Measurements from ENCODE around the gene PTPDC1. TPM values are rescaled to one million over a fixed set of nuclear protein-coding genes. Genes with fewer than 3 reads are reported as not detected.

The PTPDC1 gene
- total and polyA plus RNA-seq, 2 of the 8 experiments (the other 6 are each of a cell fraction or from before 2014, with no cell fraction given) = 4.1 to 7.3 TPM

DNA sequence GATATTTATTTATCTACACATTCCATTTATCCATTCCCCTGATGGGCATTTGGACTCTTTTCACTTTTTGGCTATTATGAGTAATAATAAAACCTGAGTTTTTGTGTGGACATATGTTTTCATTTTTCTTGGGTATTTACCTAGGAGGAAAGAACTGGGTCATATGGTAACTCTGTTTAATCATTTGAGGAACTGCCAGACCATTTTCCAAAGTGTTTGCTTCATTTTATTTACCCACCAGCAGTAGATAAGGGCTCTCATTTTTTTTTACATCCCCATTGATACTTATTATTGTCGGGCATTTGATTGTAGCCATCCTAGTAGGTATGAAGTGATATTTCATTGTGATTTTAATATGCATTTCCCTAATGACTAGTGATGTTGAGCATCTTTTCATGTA is 7.7 kb upstream of the PTPDC1 start:
- Histone ChIP-seq H3K79me2 (ENCODE audit: control insufficient read depth in 1 of 2, insufficient read depth in 2 of 2, low read length in 2 of 2) (no peaks in the 10 kb centered on the region), H2BK12ac (ENCODE audit: low read depth, low read length) (no peak overlapping the region), H4K8ac (ENCODE audit: extremely low read depth, insufficient read depth, low read length) (no peak overlapping the region), H4K5ac (ENCODE audit: insufficient read length, low read depth, low read length) (no peak overlapping the region), H3K27ac (ENCODE audit: low read depth, low read length) (no peak overlapping the region), H3K79me1 (ENCODE audit: low read depth, low read length) (no peaks in the 10 kb centered on the region; the same call in 1 of the 2 replicates), H4K20me1 (replicated peaks in 1 of 2; ENCODE audit: control insufficient read depth in 1 of 2, insufficient read depth in 2 of 2, low read length in 2 of 2) (no peaks in the 10 kb centered on the region), H4K91ac (replicated peaks; ENCODE audit: insufficient read length, low read length) (no peak overlapping the region), H3K14ac (ENCODE audit: insufficient read length) (no peak overlapping the region), H3K4me2 (ENCODE audit: insufficient read depth in 1 of 2, low read depth in 2 of 2, low read length in 2 of 2) (no peak overlapping the region), H3K4me3 (ENCODE audit: extremely low read depth in 1 of 4, insufficient read depth in 2 of 4, low read depth in 3 of 4, low read length in 4 of 4) (no peak overlapping the region), H3K9ac (replicated peaks in 1 of 4; ENCODE audit: extremely low read depth in 1 of 4, low read depth in 3 of 4, low read length in 3 of 4) (no peak overlapping the region), H3K9me3 (ENCODE audit: insufficient read depth in 2 of 2, low read depth in 1 of 2, low read length in 1 of 2) (no peaks in the 10 kb centered on the region), H3K23ac (ENCODE audit: insufficient read length) (no peak overlapping the region), H3K18ac (ENCODE audit: extremely low read depth, low read length) (no peak overlapping the region), H3K4ac (replicated peaks; ENCODE audit: insufficient read length, low read depth, low read length) (no peak overlapping the region), H3K27me3 (replicated peaks in 1 of 4; ENCODE audit: control insufficient read depth in 3 of 4, extremely low read depth in 1 of 4, insufficient read depth in 3 of 4, low read length in 3 of 4) (no peaks in the 10 kb centered on the region), H3K56ac (replicated peaks; ENCODE audit: insufficient read length, low read depth, low read length) (no peak overlapping the region), H3K36me3 (ENCODE audit: control insufficient read depth in 2 of 4, insufficient read depth in 4 of 4, low read length in 3 of 4) (no peaks in the 10 kb centered on the region), H2BK5ac (ENCODE audit: low read depth, low read length) (no peak overlapping the region), H3K4me1 (replicated peaks in 1 of 4; ENCODE audit: control insufficient read depth in 3 of 4, insufficient read depth in 4 of 4, low read length in 3 of 4) (no peaks in the 10 kb centered on the region), H2BK15ac (ENCODE audit: low read length) (no peak overlapping the region), H3K23me2 (ENCODE audit: low read depth, low read length) (no peaks in the 10 kb centered on the region), H2AFZ (ENCODE audit: low read length) (no peak overlapping the region), H2AK5ac (ENCODE audit: low read depth, low read length) (no peak overlapping the region), H2BK120ac (replicated peaks; ENCODE audit: low read depth, low read length) (no peak overlapping the region), H2BK20ac (ENCODE audit: low read length) (no peak overlapping the region)
- CTCF ChIA-PET (ENCODE audit: partially characterized antibody) = interaction anchor here (1.0 to 2.3 kb wide), 4 partner anchors 8 to 84 kb away, joined by 3 to 7 read pairs (median 4); partner anchors contain the start of gene PTPDC1
- WGBS, 2 experiments (ENCODE audit: extremely low coverage in 1 of 2, insufficient coverage in 1 of 2, insufficient read length in 1 of 2, insufficient replicate concordance in 2 of 2, low coverage in 1 of 2, low lambda C conversion rate in 2 of 2, missing lambda C conversion rate in 1 of 2) = 88% methylated on average over 1 of the region's 1 CpG; no CpG with 5 or more reads in 1 of the 2 experiments
- POLR2A ChIA-PET (ENCODE audit: partially characterized antibody) = no interaction called here
- DNase-seq (ENCODE audit: low read depth in 1 of 2, low spot score in 2 of 2) (no peak), FAIRE-seq (no peak)
- TF ChIP-seq TAF7 (optimal IDR thresholded peaks at IDR 0.05; ENCODE audit: borderline replicate concordance, low read depth, low read length) = no peak
- TF ChIP-seq, protein P1, sequence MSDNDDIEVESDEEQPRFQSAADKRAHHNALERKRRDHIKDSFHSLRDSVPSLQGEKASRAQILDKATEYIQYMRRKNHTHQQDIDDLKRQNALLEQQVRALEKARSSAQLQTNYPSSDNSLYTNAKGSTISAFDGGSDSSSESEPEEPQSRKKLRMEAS (IDR thresholded peaks at IDR 0.05) = no peak
